Effector memory CD4-positive, alpha-beta T cell (primary cell): ENCODE results near the gene STRN4.

Experiments
- DNase-seq, 3 donors: peaks; one replicate each; pipeline ENCODE4 v3.0.0-alpha.2; 2020
- H3K27ac ChIP-seq: 2 replicates; pipeline ENCODE4 v1.7.0; 2013; ENCODE audit warnings: mild to moderate bottlenecking, low read length, moderate library complexity; ENCODE audit not compliant: insufficient read depth, poor library complexity, severe bottlenecking
- H3K27me3 ChIP-seq: replicated peaks from 2 replicates; pipeline ENCODE4 v1.7.0; 2013; ENCODE audit warnings: mild to moderate bottlenecking, low read length; ENCODE audit not compliant: insufficient read depth, control insufficient read depth, poor library complexity, severe bottlenecking
- H3K36me3 ChIP-seq: 2 replicates; pipeline ENCODE4 v1.7.0; 2013; ENCODE audit warnings: mild to moderate bottlenecking, low read length, moderate library complexity; ENCODE audit not compliant: control insufficient read depth, insufficient read depth
- H3K4me1 ChIP-seq: 2 replicates; pipeline ENCODE4 v1.7.0; 2013; ENCODE audit warnings: low read length, mild to moderate bottlenecking; ENCODE audit not compliant: control insufficient read depth, insufficient read depth, poor library complexity, severe bottlenecking
- H3K4me3 ChIP-seq: 2 replicates; pipeline ENCODE4 v1.7.0; 2013; ENCODE audit warnings: low read length, low read depth, mild to moderate bottlenecking; ENCODE audit not compliant: insufficient read depth, poor library complexity, severe bottlenecking
- H3K9me3 ChIP-seq: 2 replicates; pipeline ENCODE4 v1.7.0; 2013; ENCODE audit warnings: mild to moderate bottlenecking, low read length, moderate library complexity; ENCODE audit not compliant: control insufficient read depth

STRN4 gene

DNA sequence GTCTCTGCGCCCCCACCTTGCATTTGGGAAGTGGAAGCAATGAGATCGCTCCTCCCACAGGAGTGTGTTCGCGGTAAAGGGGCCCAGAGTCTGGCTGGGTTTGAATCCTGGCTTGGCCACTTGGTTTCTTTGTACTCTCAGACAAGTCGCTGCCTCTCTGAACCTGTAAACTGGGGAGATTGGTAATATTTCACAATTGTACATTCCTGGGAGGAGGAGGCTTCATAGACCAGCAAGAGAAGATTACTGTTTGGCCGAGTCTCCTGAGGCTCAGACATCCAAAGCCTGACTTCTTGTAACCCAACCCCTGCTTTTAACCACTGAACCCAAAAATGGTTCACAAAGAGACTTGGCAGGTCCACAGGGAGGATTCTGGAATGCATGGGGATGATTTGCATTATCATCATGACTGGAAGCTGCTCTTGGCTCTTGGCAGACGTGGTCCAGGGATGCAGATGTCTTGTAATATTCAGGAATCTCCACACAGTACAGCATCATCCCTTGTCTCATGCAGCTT lies 13.6 kb upstream of the STRN4 start:
- Histone ChIP-seq H3K27ac (no peak overlapping the region), H3K4me1 (peaks cover 2% of the 10 kb centered on the region), H3K4me3 (no peak overlapping the region), H3K36me3 (peaks cover 6% of the 10 kb centered on the region), H3K9me3 (no peaks in the 10 kb centered on the region), H3K27me3 (no peaks in the 10 kb centered on the region)
- DNase-seq, result no peak

DNA sequence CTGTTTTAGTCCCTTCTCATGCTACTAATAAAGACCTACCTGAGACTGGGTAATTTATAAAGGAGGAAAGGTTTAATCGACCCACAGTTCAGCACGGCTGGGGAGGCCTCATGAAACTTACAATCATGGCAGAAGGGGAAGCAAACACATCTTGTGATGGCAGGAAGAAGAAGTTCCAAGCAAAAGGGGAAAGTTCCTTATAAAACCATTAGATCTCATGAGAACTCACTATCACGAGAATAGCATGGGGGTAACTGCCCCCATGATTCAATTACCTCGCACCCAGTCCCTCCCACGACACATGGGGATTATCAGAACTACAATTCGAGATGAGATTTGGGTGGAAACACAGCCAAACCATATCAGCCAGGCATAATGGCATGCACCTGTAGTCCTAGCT lies 13.0 kb upstream of the STRN4 start:
- H3K27me3 ChIP-seq, result no peaks in the 10 kb centered on the region
- peaks cover 6% of the 10 kb centered on the region for H3K36me3 ChIP-seq
- no peak for DNase-seq
- no peaks in the 10 kb centered on the region for H3K9me3 ChIP-seq
- no peak overlapping the region for H3K27ac ChIP-seq
- H3K4me3 ChIP-seq, result no peak overlapping the region
- peaks cover 2% of the 10 kb centered on the region for H3K4me1 ChIP-seq

DNA sequence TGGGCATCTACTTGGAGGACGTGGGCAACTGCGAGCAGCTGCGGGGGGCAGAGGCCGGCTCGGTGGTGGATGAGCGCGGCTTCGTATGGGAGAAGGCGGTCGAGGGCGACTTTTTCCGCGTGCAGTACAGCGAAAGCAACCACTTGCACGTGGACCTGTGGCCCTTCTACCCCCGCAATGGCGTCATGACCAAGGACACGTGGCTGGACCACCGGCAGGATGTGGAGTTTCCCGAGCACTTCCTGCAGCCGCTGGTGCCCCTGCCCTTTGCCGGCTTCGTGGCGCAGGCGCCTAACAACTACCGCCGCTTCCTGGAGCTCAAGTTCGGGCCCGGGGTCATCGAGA lies 10.3 kb upstream of the STRN4 start:
- Histone ChIP-seq H3K27ac (no peak overlapping the region), H3K36me3 (peaks cover 6% of the 10 kb centered on the region), H3K9me3 (no peaks in the 10 kb centered on the region), H3K4me1 (peaks cover 2% of the 10 kb centered on the region), H3K4me3 (no peak overlapping the region), H3K27me3 (no peaks in the 10 kb centered on the region)
- no peak for DNase-seq

DNA sequence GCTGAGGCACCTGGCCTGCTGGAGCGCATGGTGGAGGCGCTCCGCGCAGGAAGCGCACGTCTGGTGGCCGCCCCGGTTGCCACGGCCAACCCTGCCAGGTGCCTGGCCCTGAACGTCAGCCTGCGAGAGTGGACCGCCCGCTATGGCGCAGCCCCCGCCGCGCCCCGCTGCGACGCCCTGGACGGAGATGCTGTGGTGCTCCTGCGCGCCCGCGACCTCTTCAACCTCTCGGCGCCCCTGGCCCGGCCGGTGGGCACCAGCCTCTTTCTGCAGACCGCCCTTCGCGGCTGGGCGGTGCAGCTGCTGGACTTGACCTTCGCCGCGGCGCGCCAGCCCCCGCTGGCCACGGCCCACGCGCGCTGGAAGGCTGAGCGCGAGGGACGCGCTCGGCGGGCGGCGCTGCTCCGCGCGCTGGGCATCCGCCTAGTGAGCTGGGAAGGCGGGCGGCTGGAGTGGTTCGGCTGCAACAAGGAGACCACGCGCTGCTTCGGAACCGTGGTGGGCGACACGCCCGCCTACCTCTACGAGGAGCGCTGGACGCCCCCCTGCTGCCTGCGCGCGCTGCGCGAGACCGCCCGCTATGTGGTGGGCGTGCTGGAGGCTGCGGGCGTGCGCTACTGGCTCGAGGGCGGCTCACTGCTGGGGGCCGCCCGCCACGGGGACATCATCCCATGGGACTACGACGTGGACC lies 9.7 kb upstream of the STRN4 start:
- Histone ChIP-seq H3K4me1 (peaks cover 2% of the 10 kb centered on the region), H3K36me3 (peaks cover 6% of the 10 kb centered on the region)

DNA sequence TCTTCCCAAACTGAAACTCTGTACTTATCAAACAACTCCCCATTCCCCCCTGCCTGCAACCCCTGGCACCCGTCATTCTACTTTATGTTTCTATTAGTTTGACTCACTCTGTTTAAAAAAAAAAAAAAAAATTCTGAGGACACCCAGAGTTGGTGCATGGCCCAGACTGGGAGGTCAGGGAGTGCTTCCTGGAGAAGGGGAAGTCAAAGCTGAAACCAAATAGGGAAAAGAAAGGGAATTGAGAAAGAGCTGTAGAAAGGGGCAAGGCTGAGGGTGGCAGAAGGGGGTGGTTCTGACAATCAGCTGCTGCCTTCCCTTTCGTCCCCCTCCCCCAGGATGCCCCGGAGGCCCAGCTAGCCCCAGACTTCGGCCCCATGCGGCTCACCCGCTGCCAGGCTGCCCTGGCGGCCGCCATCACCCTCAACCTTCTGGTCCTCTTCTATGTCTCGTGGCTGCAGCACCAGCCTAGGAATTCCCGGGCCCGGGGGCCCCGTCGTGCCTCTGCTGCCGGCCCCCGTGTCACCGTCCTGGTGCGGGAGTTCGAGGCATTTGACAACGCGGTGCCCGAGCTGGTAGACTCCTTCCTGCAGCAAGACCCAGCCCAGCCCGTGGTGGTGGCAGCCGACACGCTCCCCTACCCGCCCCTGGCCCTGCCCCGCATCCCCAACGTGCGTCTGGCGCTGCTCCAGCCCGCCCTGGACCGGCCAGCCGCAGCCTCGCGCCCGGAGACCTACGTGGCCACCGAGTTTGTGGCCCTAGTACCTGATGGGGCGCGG lies 9.0 kb upstream of the STRN4 start:
- no peak overlapping the region for H3K4me3 ChIP-seq
- no peaks in the 10 kb centered on the region for H3K9me3 ChIP-seq
- no peak for DNase-seq
- H3K4me1 ChIP-seq, result peaks cover 2% of the 10 kb centered on the region
- H3K36me3 ChIP-seq, result peaks cover 6% of the 10 kb centered on the region
- H3K27me3 ChIP-seq, result no peaks in the 10 kb centered on the region
- no peak overlapping the region for H3K27ac ChIP-seq

More for the DNA sequence above, 9.7 kb upstream of the STRN4 start:
- Histone ChIP-seq H3K27me3 (no peaks in the 10 kb centered on the region), H3K9me3 (no peaks in the 10 kb centered on the region), H3K4me3 (no peak overlapping the region), H3K27ac (no peak overlapping the region)
- DNase-seq, result no peak

DNA sequence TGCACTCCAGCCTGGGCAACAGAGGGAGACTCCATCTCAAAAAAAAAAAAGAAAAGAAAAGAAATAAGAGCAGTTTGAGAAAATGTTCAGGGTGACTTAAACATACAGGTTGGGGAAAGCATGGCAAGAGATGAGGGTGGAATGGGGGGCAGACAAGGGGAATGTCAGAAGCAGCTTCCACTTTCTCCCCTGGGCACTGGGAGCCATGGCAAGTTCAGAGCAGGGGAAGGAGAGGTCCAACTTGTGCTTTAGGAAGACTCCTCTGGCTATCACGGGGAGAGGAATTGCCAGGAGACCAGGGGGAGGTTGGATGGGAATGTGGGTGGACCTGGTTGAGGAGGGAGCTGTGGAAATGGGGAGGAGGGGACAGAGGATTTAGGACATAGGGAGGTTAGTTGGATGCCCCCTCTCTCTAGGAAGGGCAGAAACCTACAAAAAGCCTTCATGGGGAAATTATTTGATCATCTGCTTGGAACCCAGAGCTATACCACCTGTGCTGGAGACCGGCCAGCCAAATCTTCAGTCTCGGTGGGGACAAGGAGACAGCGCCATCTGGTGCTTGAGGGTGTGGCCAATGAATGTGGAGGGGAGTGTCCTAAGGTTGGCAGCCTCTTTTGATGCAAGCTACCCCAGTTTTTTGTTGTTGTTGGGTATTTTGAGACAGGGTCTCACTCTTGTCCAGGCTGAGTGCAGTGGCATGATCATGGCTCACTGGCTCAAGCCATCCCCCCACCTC lies 7.3 kb upstream of the STRN4 start:
- H3K9me3 ChIP-seq, result no peaks in the 10 kb centered on the region
- H3K36me3 ChIP-seq, result peaks cover 6% of the 10 kb centered on the region
- H3K27me3 ChIP-seq, result no peaks in the 10 kb centered on the region
- DNase-seq, result peak; percentile 40 to 55 (median 50)
- peaks cover 2% of the 10 kb centered on the region for H3K4me1 ChIP-seq
- no peak overlapping the region for H3K27ac ChIP-seq
- H3K4me3 ChIP-seq, result no peak overlapping the region

DNA sequence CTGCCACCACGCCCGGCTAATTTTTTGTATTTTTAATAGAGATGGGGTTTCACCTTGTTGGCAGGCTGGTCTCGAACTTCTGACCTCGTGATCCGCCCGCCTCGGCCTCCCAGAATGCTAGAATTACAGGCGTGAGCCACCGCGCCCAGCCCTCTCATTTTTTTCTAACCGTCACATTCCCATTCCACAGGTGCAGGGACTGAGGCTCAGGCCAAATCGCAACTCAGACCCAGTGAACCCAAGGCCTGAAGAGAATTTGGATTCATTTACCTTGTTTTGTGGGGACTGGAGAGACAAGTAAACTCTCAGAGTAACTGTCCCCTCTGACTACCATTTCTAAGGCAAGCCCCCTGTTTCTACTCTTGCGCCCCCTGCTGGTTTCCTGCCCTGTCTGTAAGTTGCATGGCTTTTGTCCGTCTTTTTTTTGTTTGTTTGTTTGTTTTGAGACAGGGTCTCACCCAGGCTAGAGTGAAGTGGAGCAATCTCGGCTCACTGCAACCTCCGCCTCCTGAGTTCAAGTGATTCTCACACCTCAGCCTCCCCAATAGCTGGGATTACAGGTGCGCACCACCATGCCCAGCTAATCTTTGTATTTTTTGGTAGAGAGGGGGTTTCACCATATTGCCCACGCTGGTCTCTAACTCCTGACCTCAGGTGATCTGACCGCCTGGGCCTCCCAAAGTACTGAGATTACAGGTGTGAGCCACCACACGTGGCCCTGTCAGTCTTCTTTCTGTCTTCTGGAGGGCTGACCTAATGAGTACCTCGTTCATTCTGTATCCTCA lies 2.3 kb upstream of the STRN4 start:
- H3K36me3 ChIP-seq, result no peaks in the 10 kb centered on the region
- DNase-seq, result peak; percentile 30 to 63 (median 48)
- no peaks in the 10 kb centered on the region for H3K27me3 ChIP-seq
- no peak overlapping the region for H3K4me3 ChIP-seq
- no peaks in the 10 kb centered on the region for H3K9me3 ChIP-seq
- H3K4me1 ChIP-seq, result peaks cover 23% of the 10 kb centered on the region
- no peak overlapping the region for H3K27ac ChIP-seq

DNA sequence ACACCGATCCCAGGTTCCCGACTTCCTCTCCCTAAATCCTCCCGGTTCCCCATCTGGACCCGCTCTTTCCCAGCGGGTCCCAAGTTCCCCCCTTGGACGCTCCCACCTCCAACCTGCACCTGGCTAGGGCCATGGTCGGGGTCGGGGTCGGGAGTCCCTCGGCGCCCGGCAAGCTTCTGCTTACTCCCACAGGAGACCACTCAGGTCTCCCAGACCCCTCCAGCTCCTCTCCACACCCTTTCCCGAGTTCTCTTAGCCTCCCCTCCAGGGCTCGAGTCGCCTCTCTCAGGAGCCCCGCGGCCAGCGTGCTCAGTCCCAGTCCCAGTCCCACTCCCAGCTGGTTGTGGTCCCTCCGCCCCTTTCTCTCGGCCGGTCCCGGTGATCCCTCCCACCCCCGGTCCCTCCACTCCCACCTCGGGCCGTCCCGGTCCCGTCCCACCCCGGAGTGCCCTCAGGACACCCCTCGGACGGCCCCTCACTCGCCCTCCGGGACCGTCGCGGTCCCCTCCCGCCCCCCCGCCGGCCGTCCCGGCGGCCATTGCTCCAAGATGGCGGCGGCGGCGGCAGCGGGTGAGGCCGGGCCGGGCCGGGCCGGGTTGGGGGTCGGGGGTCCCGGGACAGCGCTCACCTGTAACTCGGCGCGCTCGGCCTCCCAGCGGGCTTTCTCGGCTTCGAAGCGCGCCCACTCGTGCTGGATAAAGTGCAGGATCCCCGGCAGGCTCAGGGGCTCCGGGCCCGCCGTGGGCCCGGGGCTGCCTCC lies 549 bp downstream of the STRN4 start, which contains the start of gene FKRP:
Gene FKRP (plus strand): TSS at position 537 of the 760 bp plus-strand sequence. CDS start 9,394 bp downstream, outside the sequence.
- Histone ChIP-seq H3K36me3 (no peaks in the 10 kb centered on the region), H3K4me3 (peak within 1 kb of the TSS; percentile 90), H3K27me3 (no peaks in the 10 kb centered on the region), H3K9me3 (no peaks in the 10 kb centered on the region), H3K27ac (peak within 1 kb of the TSS; percentile 77), H3K4me1 (peaks cover 23% of the 10 kb centered on the region)
- peak in 1 of 3 donors; percentile 18 for DNase-seq

DNA sequence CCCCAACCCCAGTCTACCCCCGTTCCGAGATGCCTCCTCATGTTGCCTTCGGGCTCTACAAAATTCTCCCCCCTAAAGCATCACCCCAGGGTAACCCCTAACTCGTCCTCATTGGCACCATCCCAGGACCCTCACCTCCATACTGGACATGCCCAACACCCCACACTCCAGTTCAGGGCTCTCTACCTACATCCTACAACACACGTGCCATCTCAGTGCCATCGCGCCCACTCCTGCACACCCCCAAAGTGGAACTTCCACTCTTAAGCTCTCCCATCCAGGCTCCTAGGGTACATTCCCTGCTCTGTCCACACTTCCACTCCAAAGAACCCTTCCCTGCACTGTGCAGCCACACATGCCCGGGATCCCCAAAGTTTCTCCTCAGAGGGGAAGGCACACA lies 1.2 kb downstream of the STRN4 start:
- no peak for DNase-seq
- no peaks in the 10 kb centered on the region for H3K36me3 ChIP-seq
- no peaks in the 10 kb centered on the region for H3K9me3 ChIP-seq
- H3K4me1 ChIP-seq, result peaks cover 23% of the 10 kb centered on the region
- no peaks in the 10 kb centered on the region for H3K27me3 ChIP-seq
- H3K27ac ChIP-seq, result peak overlapping the region; percentile 77
- peak overlapping the region; percentile 90 for H3K4me3 ChIP-seq
